ENCODE results near the gene S1PR1. TPM values are rescaled to one million over a fixed set of nuclear protein-coding genes. Genes with fewer than 3 reads are reported as not detected.

Gene S1PR1
- total RNA-seq, 4 donors from 2014 or later, result 11.4 to 50.6 (median 26.0) TPM

DNA sequence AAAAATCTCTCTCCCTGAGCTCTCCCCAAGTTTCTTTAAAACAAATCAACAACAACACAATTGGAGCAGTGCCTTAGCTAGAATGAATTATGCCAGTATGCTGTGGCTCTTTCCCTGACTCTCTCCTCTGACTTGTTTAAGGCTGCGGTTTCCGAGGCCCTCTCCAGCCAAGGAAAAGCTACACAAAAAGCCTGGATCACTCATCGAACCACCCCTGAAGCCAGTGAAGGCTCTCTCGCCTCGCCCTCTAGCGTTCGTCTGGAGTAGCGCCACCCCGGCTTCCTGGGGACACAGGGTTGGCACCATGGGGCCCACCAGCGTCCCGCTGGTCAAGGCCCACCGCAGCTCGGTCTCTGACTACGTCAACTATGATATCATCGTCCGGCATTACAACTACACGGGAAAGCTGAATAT is 1.9 kb downstream of the S1PR1 start:
- WGBS, result 6% methylated on average over 17 of the region's 17 CpGs
- H3K4me3 ChIP-seq, result peak overlapping the region; percentile 75
- H3K27ac ChIP-seq, result peak overlapping the region; percentile 79
- peaks cover 10% of the 10 kb centered on the region for H3K36me3 ChIP-seq
- H3K9me3 ChIP-seq, result no peaks in the 10 kb centered on the region
- H3K27me3 ChIP-seq, result peaks cover 7% of the 10 kb centered on the region
- DNase-seq (ENCODE audit: low spot score in 2 of 2), result peak; percentile 90 to 92
- peaks cover 34% of the 10 kb centered on the region for H3K4me1 ChIP-seq
- TF ChIP-seq POLR2A (IDR thresholded peaks at IDR 0.05) (no peak), CTCF (IDR thresholded peaks at IDR 0.05) (peak; percentile 80 to 93)

- 83% methylated on average over 42 of the region's 42 CpGs for WGBS
- H3K36me3 ChIP-seq, result peaks cover 10% of the 10 kb centered on the region
- no peak overlapping the region for H3K27ac ChIP-seq
- no peaks in the 10 kb centered on the region for H3K9me3 ChIP-seq
- TF ChIP-seq CTCF (IDR thresholded peaks at IDR 0.05) (no peak), POLR2A (IDR thresholded peaks at IDR 0.05) (no peak), POLR2AphosphoS5 (IDR thresholded peaks at IDR 0.05) (no peak), EP300 (IDR thresholded peaks at IDR 0.05) (no peak)
- peaks cover 7% of the 10 kb centered on the region for H3K27me3 ChIP-seq
- peaks cover 34% of the 10 kb centered on the region for H3K4me1 ChIP-seq
- peak overlapping the region; percentile 75 for H3K4me3 ChIP-seq
- DNase-seq (ENCODE audit: low spot score in 2 of 2), result no peak
These were observed 2.5 kb downstream of the S1PR1 start for GRCh38 chr1:101239095-101240040.

- Histone ChIP-seq H3K4me3 (peak overlapping the region; percentile 75), H3K27ac (no peak overlapping the region)
These were observed 3.2 kb downstream of the S1PR1 start for GRCh38 chr1:101240041-101240430.

GRCh38 chr1:101241485-101242225 is 4.8 kb downstream of the S1PR1 start:
- Histone ChIP-seq H3K4me3 (peak overlapping the region; percentile 75), H3K36me3 (peaks cover 10% of the 10 kb centered on the region), H3K4me1 (peaks cover 25% of the 10 kb centered on the region), H3K27me3 (peaks cover 7% of the 10 kb centered on the region), H3K27ac (no peak overlapping the region), H3K9me3 (no peaks in the 10 kb centered on the region)
- TF ChIP-seq CTCF (IDR thresholded peaks at IDR 0.05) (no peak), POLR2AphosphoS5 (IDR thresholded peaks at IDR 0.05) (no peak)
- no peak for DNase-seq (ENCODE audit: low spot score in 2 of 2)

More at GRCh38 chr1:101240041-101240430, 3.2 kb downstream of the S1PR1 start:
- Histone ChIP-seq H3K36me3 (peaks cover 10% of the 10 kb centered on the region), H3K9me3 (no peaks in the 10 kb centered on the region), H3K4me1 (peaks cover 34% of the 10 kb centered on the region), H3K27me3 (peaks cover 7% of the 10 kb centered on the region)
- DNase-seq (ENCODE audit: low spot score in 2 of 2), result no peak
- WGBS, result 64% methylated on average over 10 of the region's 10 CpGs
- no peak for TF ChIP-seq POLR2AphosphoS5 (IDR thresholded peaks at IDR 0.05)
- no peak for TF ChIP-seq EP300 (IDR thresholded peaks at IDR 0.05)
- no peak for TF ChIP-seq POLR2A (IDR thresholded peaks at IDR 0.05)
- TF ChIP-seq CTCF (IDR thresholded peaks at IDR 0.05), result no peak

Data from suprapubic skin (tissue), 4 donors.